Inflammatory macrophage (primary cell): Measurements from ENCODE around the gene IFFO2.

ENCODE experiments used
- DNase-seq, 2 donors: peaks; one replicate each; pipeline ENCODE4 v3.0.0-alpha.2; 2020 to 2022

Gene IFFO2

DNA sequence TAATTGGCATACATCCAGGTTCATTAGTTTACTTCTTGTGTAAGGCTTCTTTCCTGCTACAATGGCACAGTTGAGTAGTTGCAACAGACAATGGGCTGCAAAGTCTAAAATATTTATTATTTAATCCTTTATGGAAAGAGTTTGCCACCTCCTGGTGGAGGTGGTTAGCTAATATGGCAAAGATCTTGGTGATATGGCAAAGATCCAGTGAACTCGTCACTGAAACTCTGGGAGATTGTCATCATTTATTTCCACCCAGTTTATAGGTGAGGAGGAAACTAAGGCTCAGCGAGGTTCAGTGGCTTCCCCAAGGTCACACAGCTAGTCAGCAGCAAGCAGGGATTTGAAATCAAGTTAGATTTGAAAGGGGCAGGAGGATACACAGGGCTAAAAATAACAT, 16.1 kb upstream of the IFFO2 start:
- no peak for DNase-seq

DNA sequence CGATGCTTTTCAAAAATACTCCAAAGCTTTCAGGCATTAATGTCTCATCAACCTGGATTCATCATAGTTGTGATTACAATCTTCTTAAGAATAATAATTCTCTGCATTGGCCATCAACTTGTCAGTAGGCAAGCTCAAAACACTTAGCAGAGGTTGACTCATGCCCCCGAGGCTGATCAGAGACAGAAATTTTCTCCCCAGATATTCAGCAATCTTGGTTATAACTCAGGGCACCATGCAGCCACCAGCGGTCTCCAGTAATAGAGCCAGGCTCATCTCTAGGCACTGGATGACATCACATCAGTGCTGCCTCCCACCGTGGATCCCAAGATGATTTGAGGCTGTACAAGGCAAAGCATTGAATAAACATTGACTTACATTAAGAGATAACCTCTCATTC, 14.3 kb upstream of the IFFO2 start:
- no peak for DNase-seq

DNA sequence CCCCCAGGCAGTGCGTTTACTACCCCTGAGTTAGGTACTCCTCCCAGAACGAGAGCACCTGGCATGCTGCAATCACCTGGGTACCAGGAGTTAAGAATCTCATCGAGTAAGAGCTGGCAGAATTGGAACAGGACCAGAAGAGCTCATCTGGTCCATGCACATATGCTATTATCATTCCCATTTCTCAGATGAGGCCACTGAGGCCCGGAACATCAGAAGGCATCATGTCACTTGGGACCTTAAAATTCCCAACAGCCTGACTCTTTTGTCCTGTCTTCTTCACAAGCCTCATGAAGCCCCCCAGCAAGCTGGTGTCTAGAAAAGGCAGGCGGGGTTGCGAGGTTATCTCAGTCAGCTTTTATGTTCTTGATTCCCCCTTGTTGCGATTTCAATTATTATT, 13.9 kb upstream of the IFFO2 start:
- no peak for DNase-seq

DNA sequence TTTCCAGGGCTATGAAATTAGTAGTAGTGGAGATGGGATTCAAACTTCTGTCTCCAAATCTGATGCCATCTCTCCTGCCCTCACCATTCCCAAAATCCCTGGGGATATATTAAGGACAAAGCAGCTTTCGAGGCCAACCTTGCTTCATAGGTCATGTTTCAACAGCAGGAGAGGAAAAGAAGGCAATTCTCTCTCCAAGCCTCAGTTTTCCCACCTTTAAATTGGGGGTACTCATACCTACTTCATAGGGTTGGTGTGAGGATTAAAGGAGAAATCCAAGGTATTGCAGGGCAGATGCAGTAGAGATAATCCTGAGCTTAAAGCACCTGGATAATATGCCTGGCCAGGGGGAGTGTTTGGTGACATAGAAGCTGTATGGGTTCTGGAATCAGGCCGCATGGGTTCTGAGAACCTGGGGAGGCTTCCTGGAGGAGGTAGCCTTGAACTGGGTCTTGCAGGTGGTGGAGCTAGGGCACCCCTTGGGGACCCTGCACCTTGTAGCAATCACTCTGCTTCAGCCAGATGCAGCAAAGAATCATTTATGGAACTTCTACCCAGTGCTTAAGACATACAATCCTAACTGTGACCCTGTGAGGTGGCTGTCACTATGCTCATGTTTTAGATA, 10.7 kb upstream of the IFFO2 start:
- DNase-seq, result no peak

DNA sequence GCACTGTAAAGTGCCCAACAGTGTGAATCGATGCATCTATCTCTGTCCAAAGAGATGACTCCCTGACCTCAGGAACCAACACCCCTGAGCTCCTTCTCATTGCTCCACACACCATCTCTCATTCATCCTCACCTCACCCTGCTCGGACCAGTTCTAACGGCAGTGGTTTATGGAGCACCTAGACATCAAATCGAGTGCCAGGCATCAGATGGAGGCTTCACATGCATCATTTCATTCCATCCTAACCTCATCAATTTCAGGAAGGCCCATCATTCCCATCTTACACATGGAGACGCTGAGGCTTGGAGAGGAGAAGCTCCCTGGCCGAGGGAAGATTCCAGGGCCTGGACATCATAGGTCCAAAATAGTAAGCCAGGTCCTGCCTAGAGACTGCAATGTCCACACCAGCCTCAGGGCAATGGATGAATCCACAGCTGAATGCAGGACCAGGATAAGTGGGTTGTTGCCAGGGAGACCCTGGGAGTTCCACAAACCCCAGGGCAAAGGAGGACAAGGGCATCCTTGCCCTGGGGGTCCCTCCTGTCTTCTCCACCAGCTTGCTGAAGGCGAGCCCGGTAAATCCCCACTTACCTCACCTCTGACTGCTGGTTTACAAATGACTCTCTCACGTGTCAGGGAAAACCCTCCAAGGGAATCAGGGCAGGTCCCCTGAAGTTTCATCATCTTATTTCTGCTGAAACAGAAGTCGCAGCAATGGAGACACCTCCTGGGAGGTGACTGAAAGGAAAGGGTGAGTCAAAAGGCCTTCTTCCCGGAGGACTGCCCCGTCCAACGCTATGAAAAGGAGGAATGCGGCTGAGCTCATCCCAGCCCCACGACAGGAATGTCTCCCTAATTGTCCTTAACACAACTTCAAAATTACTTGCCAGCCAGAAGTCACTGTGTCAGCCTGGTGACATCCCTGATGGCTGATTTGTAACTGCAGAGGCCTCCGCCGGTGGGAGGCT, 9.0 kb upstream of the IFFO2 start:
- no peak for DNase-seq

DNA sequence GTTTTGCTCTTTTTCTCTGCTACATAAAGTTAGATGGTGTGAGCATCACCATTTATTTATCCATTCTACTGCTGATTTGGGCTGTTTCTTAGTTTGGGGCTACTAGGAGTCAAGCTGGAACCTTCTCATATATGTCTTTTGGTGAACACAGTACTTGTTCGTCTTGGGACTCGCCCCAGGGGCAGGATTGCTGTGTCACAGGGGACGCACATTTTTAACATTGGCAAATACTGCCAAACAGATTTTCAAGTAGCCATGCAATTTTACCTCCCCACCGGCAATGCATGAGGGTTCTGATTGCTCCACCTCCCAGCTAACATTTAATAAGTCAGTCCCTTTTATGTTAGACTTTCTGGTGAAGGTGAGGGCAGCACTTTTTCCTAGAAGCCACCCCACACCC, 7.5 kb upstream of the IFFO2 start:
- no peak for DNase-seq

DNA sequence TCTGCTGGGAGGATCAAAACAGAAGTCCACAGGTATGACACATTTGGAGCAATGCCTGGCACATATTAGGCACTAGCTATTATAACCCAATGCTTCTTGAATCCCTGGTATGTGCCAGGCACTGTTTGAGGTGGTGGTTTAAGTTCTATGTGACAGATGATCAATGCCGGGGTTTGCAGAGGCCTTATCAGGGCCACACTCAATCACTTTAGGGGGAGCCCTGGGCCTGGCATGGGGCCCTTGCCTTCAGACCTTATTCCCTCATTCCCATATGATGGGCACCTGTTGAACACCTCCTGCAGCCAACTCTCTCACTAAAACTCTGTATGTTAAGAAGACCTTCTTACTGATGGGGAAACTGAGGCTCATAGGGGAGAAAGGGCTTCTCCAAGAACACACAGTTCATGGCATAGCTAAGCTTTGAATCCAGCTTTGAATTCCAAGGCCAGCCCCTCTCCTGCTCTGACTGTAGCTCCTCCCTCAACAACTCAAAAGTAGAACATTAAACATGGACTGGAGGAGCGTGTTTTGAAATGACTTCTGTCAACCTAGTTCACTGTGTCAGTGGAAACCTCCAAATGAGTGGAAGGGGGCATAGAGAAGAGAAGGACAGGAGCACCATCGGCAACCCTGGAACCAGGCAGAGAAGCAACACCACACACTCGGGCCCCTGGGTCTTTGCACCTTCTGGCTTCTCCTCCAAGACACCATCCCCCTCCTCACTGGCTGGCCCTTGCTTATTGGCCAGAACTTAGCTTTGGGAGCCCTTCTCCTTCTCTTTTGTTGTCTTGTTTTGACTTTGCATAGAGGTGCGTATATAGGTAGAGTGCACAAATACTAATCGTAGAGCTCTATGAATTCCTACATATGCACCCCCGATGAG, 6.6 kb upstream of the IFFO2 start:
- DNase-seq, result no peak

DNA sequence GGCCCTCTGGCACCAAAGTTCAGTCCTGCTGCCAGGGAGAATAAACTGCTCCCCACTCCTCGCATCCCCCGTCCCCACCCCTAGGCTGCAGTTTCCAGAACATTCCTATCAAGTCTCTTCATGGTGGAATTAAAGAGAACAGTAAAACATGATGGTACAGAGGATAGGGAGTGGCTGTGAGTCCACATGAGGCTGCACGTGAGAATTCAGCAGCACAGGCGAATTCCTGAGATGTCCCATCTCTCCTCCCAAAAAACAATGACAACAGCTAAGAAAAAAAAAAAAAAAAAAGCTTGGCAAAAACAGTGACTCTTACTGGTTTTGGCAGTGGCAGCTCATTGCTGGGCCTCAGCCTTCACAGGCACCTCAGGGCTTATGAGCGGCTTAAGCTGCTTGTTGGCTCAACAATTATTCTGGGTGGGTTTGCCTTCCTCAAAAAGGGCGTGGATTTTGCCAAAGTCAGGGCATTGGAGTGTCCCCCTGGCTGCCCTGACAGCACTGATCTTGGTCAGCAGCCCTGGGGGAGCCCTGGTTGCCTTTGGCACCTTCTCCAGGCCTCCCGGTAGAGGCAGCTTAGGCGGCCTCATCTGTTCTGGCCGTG, 5.7 kb upstream of the IFFO2 start:
- no peak for DNase-seq

DNA sequence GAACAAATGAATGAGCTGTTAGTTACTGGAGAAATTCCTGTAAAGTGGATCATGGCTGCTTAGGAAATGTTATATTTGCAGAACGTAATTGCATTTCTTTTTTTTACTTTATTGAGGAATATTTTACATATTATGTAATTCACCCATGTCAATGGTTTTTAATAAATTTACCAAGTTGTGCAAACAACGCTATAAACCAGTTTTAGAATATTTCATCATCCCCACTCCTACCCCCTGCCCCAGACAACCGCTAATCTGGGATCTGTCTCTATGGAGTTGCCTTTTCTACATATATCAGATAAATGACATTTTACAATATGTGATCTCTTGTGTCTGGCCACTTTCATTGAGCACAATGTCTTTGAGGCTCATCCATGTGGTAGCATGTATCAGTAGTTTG, 4.3 kb upstream of the IFFO2 start:
- no peak for DNase-seq

DNA sequence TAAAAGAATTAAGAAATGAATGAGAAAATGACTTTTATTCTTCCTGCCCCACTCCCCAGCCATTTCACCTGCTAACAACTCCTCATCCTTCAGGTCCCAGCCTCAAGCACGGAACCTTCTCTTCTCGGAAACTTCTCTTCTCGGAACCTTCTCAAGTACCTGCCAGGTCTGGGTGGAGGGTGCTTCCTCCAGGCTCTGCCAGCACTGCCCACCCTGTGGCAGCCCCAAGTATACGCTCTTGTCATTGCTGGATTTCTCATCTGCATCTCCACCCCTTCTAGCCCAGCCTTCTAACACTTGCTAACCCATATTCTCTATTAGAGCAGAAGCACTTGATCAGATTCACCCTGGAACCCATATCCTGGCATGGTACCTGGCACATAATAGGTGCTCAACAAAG, 3.9 kb upstream of the IFFO2 start:
- no peak for DNase-seq

DNA sequence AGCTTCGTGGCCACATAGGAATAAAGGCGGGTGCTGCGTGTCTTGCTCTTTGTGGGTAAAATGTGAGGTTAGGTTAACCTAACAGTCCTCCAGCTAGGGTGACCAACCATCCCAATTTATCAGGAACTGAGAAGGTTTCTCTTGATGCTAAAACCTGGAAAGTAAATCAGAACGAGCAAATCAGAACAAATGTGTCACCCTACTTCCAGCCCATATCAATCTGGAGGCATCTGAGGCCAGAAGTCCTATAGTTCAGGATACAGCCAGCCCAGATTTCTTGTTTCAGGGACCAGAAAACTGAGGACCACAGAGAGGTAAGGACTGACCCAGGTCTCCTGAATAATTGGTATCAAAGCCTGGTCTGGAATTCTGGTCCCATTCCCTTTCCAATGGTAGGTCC, 3.1 kb upstream of the IFFO2 start:
- DNase-seq, result no peak

DNA sequence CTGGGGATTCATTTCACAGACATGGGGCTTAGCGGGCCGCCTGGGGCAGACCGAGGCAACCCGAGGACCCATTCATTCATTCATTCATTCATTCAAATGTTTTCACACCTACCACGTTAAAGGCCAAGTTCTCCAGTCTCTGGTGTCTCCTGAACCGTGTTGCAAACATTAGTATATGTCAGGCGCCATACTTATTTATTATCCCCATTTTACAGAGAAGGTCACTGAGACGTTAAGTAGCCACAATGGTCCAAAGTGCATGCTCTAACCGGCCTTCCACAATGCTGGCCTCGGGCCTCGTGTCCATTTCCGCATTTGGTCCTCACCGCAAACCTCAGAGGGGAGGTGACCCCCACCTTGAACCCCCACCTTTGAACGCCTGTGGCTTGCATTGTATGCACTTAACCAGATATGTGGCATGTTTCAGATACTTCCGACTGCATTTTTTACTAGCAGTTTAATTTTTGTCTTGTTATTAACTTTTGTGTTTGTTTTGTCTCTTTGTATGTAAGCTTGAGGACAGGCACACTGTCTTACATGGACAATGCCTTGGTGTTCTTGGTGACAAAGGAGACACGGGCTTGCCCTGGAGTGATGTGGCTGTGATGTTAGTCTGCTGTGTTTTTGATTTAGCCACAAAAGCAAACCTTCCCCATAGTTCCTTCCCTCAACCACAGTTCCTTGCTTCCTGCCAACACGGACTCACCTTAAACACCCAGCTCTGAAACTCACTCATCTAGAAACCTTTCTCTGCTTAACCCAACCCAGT, 1.2 kb upstream of the IFFO2 start:
- DNase-seq, result no peak

DNA sequence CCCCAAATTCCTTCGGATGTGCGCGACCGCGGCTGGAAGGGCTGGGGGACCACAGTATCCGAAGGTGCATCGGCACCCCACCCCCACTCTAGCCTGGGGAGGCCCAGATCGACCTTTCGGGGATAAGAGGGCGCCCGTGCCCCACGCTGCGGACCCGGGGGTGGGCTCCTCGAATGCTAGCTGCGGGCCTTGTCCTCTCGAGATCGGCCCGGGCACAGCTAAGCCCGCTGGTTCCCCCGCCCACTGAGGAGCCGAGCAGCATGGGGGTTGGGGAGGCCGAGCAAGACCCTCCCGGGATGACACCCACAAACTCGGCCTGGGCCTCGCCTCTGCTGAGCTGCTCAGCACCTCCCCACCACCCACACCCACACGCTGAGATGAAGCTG, 653 bp upstream of the IFFO2 start:
- no peak for DNase-seq

DNA sequence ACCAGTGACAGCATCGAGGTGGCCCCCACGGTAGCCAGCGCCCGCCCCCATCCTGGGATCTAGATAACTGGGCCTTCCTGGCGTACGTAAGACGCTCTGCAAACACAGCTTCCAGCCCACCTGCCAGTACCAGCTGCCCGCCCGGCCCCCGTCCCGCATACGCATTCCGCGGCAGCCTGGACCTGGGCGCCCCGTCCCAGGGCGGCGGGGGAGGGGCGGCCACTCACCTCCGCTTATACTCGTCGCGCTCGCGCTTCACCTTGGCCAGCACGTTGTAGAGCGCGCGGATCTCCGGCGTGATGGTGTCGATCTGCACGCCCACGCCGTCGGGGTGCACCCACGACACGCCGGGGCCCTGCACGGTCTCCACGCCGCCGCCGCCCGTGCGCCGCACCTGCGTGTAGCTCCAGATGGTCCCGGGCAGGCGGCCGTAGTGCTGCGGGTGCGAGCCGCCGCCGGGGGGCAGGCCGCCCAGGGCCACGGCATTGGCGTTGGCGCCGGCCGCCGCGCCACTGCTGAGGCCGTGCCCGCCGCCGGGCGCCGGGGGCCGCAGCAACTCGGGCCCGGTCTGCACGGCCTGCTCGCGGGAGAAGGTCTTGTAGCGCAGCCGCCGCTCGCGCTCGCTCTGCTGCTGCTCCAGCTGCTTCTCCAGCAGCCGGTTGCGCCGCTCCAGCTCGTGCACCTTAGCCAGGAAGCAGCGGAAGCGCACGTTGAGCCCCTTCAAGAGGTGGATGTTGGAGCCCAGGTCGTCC, 859 bp downstream of the IFFO2 start:
- peak in 1 of 2 donors; percentile 39 for DNase-seq

DNA sequence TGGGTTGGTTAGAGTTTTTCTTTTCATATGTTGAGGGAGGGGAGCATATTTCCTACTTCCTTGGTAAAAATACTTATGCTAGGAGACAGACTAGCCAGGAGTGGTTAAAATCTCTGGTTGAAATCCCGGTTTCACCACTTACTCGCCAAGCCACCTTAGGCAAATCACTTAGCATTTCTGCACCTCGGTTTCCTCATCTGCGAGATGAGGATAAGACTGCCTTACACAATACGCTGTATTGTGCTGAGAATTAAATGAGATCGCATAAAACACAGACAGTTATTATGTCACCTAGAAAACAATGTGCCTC, 1.4 kb downstream of the IFFO2 start:
- peak in 1 of 2 donors; percentile 8 for DNase-seq

DNA sequence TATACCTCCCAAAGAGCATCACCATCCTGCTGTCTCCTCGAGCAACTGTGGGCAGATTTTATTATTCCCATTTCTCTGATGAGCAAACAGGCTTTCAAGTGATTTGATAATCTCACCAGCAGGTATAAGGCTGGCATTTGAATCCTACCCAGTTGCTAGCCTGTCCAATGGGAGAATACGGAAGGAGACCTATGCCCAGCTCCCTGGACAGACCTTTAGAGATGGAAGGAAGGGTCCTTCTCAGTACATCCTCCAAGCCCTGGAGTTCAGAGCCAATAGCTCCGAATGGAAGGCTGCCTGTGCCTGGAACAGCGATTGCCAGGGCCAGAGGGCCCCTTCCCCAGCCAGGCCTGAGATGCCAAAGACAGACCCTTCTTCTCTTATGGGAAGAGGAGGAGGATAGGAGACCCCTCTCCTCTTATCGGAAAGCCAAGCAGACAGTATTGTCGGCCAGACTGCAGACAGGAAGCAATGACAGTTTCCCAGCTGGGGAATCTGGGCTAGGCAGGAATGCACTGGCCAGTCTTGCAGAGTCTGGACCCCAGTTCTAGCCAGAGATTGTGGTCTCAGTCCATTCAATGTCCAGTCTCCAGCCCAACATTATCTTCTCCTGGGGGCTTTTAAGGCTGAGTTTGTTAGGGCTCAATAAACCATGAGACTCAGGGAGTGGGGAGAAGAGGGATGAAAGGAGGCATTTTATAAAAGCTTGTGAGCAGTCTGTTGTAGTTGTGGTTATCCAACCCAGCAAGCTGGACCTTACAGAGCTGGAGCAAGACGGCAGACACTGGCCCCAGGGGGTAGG, 2.0 kb downstream of the IFFO2 start:
- no peak for DNase-seq

DNA sequence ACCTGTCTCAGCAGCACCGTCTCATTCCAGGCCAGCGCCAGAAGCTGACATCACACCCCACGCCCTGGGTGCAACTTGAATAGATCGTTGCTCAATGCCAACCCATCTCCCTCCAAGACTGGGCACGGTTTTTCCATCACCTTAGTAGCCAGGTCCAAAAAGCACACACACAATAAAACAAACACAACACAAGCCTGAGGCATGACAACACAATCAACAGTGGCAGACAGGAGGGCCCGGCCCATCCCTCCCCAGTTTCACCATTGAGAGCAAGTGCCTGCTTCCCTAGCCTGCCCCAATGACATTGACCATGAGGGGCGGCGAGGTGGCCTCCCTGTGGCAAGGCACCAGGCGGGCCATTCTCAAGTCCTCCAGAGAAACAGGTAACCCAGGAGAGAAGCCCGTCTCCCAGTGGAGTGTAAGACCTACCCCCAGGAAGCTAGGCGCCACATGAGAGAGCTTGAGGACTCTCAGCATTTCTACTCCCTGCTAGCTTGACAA, 2.7 kb downstream of the IFFO2 start:
- DNase-seq, result no peak

DNA sequence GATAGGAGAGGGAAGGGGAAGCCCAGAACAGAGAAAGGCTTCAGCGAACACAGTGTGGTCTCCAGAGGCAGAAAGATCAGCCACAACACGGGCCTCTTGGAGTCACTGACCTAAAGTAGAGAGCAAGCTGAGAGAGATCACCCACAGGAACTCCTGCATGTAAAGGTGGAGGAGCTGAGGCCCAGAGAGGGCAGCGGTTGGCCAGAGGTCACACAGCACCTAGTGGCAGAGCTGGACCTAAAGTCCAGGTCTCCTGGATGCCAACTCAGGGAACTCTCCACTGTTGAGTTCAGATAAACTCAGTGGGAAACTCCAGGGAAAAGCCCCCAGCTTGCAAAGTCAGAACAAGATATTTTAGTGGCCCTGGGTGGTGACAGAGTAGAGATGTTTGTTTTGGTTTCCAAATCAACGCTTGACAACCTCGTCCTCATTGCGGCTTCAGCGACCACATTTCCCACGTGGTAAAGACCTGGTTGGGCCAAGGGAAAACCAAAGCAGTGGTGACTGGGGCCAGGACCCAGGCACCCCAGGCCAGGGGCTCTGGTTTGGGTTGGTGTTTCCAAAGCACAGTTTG, 4.6 kb downstream of the IFFO2 start:
- DNase-seq, result peak in 1 of 2 donors; percentile 30

DNA sequence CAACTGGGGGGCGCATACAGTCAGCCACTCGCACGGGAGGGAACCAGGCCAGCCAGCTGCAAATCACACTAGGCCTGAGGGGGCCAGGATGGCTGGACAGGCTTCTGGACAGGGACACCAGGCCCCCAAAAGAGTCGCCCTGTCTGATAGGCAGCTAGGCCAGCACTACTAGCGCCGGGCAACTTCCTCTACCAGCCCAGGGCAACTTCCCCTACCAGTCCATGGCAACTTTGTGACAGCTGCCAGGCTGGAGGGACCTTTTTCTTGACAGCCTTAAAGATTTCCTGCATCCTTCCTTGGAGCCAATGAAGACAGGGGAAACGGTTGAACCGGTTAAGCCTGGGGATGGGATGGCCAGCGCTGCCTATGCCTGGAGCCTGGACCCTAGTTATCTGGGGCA, 5.1 kb downstream of the IFFO2 start:
- peak; percentile 60 to 68 for DNase-seq
